K562 (cell line): ENCODE results near the gene RSBN1L. TPM values are rescaled to one million over a fixed set of nuclear protein-coding genes. Genes with fewer than 3 reads are reported as not detected.

Experiments used
- ARID3A ChIP-seq: IDR thresholded peaks from 2 replicates; pipeline ENCODE4 v1.6.1; 2012; ENCODE audit warnings: low read depth, low read length, improper control_type of control experiment, borderline replicate concordance
- CEBPB ChIP-seq: fragments of 450-650 bp; IDR thresholded peaks from 2 replicates; pipeline ENCODE4 v1.6.1; 2016; ENCODE audit warnings: missing genetic modification characterization, missing compliant biosample characterization
- EZH2 ChIP-seq: IDR thresholded peaks from 2 replicates; pipeline ENCODE4 v1.6.1; 2012; ENCODE audit warnings: low read depth, mild to moderate bottlenecking, inconsistent platforms, low read length, borderline replicate concordance
- FOS ChIP-seq: IDR thresholded peaks from 3 replicates; pipeline ENCODE4 v1.6.1; 2011; ENCODE audit not compliant: insufficient read length; ENCODE audit errors: extremely low read depth
- ILF3 ChIP-seq: fragments of 450-650 bp; IDR thresholded peaks from 2 replicates; pipeline ENCODE4 v1.6.1; 2018; ENCODE audit warnings: antibody characterized with exemption, mild to moderate bottlenecking, moderate library complexity, borderline replicate concordance
- NCOA6 ChIP-seq: fragments of 450-650 bp; IDR thresholded peaks from 2 replicates; pipeline ENCODE4 v1.6.1; 2017; ENCODE audit warnings: mild to moderate bottlenecking
- PML ChIP-seq: IDR thresholded peaks from 2 replicates; pipeline ENCODE4 v1.6.1; 2012; ENCODE audit warnings: low read length, inconsistent platforms
- USF2 ChIP-seq: sonication (generic); formaldehyde crosslinking; IDR thresholded peaks from 2 replicates; pipeline ENCODE4 v1.5.0; 2020; ENCODE audit warnings: missing genetic modification reagents
- ZBTB11 ChIP-seq, 3 experiments: fragments of 200-800 bp in 1 of 3; fragments of 250-450 bp in 1 of 3; fragments of 450-650 bp in 1 of 3; sonication (Bioruptor Pico) in 1 of 3; sonication (Bioruptor generic) in 1 of 3; formaldehyde crosslinking in 1 of 3; IDR thresholded peaks; 2 replicates each; pipeline versions ENCODE4 v1.6.1 to v1.8.0; 2016 to 2022; ENCODE audit warnings: mild to moderate bottlenecking in 2 of 3, missing genetic modification characterization in 2 of 3, missing compliant biosample characterization in 1 of 3, moderate library complexity in 1 of 3
- ZNF583 ChIP-seq: fragments of 250-450 bp; sonication (Bioruptor Pico); IDR thresholded peaks from 2 replicates; pipeline ENCODE4 v1.4.0; 2020
- ZNF740 ChIP-seq, 3 experiments: fragments of 200-800 bp in 1 of 3; sonication (Bioruptor generic) in 1 of 3; sonication (generic) in 1 of 3; formaldehyde crosslinking in 1 of 3; IDR thresholded peaks; 2 replicates each; pipeline versions ENCODE4 v1.6.1 to v1.8.0; 2016 to 2022; ENCODE audit warnings: mild to moderate bottlenecking in 2 of 3, missing compliant biosample characterization in 2 of 3, missing genetic modification characterization in 2 of 3, missing genetic modification reagents in 1 of 3
- polyA plus RNA-seq, 8 experiments: library from polyadenylated mRNA; depleted of rRNA in 4 of 8; stranded (reverse) in 5 of 8; unstranded in 3 of 8; fragments of >200 nt; fragmentation: Nextera tagmentation in 2 of 8; fragmentation: Illumina TruSeq in 1 of 8; extraction: Ambion mirVana in 2 of 8; extraction: Trizol in 1 of 8; gene quantifications; 2 replicates each; pipeline versions ENCODE4 v1.2.1 to v1.2.3, GENCODE V29; 2011 to 2014; ENCODE audit warnings: inconsistent platforms in 1 of 8, missing spikeins in 1 of 8
- total RNA-seq, 7 experiments: library from RNA; depleted of rRNA in 6 of 7; stranded (reverse); fragments of >200 nt in 6 of 7; fragmentation: Illumina TruSeq in 2 of 7; extraction: Trizol in 2 of 7; gene quantifications; 2 replicates each; pipeline versions ENCODE4 v1.2.1 to v1.2.3, GENCODE V29; 2011 to 2021; ENCODE audit warnings: low replicate concordance in 1 of 7
- TF ChIP-seq, protein P1 (sequence below): fragments of 250-450 bp; sonication (Bioruptor Pico); IDR thresholded peaks from 2 replicates; pipeline ENCODE4 v1.8.0; 2021; ENCODE audit warnings: borderline replicate concordance, mild to moderate bottlenecking, moderate library complexity; ENCODE audit not compliant: poor library complexity, severe bottlenecking
- TF ChIP-seq, protein P2 (sequence below), 2 experiments: fragments of 450-650 bp in 1 of 2; IDR thresholded peaks; 2 replicates each; pipeline ENCODE4 v1.6.1; 2011 to 2017; ENCODE audit warnings: low read depth in 2 of 2, antibody characterized with exemption in 1 of 2, borderline replicate concordance in 1 of 2, low read length in 1 of 2, mild to moderate bottlenecking in 1 of 2, mixed read lengths in 1 of 2; ENCODE audit not compliant: control insufficient read depth in 1 of 2

RSBN1L gene
- total and polyA plus RNA-seq, 9 of the 15 experiments (the other 6 are each of a cell fraction or from before 2014, with no cell fraction given): 6.2 to 35.2 (median 20.1) TPM

- TF ChIP-seq ZBTB11 (CRISPR knock-in tag; IDR thresholded peaks at IDR 0.05): peak in 1 of 3 experiments; percentile 43; a peak in 1 of 6 replicates
- TF ChIP-seq ARID3A: no peak
- TF ChIP-seq, protein P1, sequence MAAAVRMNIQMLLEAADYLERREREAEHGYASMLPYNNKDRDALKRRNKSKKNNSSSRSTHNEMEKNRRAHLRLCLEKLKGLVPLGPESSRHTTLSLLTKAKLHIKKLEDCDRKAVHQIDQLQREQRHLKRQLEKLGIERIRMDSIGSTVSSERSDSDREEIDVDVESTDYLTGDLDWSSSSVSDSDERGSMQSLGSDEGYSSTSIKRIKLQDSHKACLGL (CRISPR knock-in tag): no peak
- TF ChIP-seq ZNF583 (CRISPR knock-in tag): no peak
- 0 out of 2 replicates have a peak, but pooled peaks have one; percentile 6 for TF ChIP-seq USF2 (CRISPR knock-in tag)
- TF ChIP-seq FOS: no peak
- TF ChIP-seq, protein P2, sequence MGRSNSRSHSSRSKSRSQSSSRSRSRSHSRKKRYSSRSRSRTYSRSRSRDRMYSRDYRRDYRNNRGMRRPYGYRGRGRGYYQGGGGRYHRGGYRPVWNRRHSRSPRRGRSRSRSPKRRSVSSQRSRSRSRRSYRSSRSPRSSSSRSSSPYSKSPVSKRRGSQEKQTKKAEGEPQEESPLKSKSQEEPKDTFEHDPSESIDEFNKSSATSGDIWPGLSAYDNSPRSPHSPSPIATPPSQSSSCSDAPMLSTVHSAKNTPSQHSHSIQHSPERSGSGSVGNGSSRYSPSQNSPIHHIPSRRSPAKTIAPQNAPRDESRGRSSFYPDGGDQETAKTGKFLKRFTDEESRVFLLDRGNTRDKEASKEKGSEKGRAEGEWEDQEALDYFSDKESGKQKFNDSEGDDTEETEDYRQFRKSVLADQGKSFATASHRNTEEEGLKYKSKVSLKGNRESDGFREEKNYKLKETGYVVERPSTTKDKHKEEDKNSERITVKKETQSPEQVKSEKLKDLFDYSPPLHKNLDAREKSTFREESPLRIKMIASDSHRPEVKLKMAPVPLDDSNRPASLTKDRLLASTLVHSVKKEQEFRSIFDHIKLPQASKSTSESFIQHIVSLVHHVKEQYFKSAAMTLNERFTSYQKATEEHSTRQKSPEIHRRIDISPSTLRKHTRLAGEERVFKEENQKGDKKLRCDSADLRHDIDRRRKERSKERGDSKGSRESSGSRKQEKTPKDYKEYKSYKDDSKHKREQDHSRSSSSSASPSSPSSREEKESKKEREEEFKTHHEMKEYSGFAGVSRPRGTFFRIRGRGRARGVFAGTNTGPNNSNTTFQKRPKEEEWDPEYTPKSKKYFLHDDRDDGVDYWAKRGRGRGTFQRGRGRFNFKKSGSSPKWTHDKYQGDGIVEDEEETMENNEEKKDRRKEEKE (IDR thresholded peaks at IDR 0.05; ENCODE audit: borderline replicate concordance in 1 of 2, control insufficient read depth in 1 of 2, low read depth in 2 of 2, low read length in 1 of 2): no peak; a peak in 1 of 4 replicates
- TF ChIP-seq ILF3: no peak
- TF ChIP-seq NCOA6: no peak
- no peak for TF ChIP-seq ZNF740 (CRISPR knock-in tag; IDR thresholded peaks at IDR 0.05)
- TF ChIP-seq ZNF740 (tag; IDR thresholded peaks at IDR 0.05): peak in 1 of 2 experiments; percentile 55; a peak in 1 of 4 replicates
- no peak for TF ChIP-seq CEBPB (tag)
- no peak for TF ChIP-seq PML
- TF ChIP-seq EZH2: no peak
Measured at GRCh38 chr7:77696643-77697534, 630 bp downstream of the RSBN1L start (continued).
